ENCODE results near the gene TMEM51. TPM values are rescaled to one million over a fixed set of nuclear protein-coding genes. Genes with fewer than 3 reads are reported as not detected.
A peak's percentile ranks its signal among the peaks of the same experiment; 100 is the strongest.

Gene TMEM51
- total and polyA plus RNA-seq, 2 of the 13 experiments (the other 11 are each of a cell fraction or from before 2014, with no cell fraction given), result 12.2 to 22.3 TPM

DNA sequence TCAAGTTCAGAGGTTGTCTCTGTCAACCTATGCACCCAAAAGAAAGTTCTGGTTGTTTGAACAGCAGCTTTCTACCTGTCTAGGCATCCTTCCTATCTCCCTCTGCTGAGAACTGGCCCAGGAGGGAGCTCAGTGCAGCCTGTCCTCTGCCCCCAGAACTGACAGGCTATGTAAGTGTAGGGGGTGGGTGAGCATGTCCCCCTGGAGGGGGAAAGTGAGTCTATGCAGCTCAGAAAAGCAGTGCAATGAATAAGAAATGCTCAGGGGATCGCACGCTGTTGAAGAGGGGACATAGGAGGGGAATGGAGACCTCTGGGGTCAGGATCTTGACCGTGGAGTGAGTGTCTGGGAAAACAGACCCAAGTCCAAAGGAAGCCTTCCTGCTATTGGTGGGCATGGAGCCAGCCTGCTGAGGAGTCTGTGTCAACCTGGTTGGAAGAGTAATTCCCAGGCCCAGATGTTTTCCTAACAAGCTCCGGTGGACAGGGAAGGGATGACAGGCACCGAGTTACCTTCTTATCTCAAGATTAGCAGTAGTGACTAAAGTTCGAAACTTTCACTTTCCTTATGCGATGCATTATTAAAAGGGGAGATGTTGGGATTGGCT lies 67.4 kb downstream of the TMEM51 start (continued):
- TF ChIP-seq, protein P1, sequence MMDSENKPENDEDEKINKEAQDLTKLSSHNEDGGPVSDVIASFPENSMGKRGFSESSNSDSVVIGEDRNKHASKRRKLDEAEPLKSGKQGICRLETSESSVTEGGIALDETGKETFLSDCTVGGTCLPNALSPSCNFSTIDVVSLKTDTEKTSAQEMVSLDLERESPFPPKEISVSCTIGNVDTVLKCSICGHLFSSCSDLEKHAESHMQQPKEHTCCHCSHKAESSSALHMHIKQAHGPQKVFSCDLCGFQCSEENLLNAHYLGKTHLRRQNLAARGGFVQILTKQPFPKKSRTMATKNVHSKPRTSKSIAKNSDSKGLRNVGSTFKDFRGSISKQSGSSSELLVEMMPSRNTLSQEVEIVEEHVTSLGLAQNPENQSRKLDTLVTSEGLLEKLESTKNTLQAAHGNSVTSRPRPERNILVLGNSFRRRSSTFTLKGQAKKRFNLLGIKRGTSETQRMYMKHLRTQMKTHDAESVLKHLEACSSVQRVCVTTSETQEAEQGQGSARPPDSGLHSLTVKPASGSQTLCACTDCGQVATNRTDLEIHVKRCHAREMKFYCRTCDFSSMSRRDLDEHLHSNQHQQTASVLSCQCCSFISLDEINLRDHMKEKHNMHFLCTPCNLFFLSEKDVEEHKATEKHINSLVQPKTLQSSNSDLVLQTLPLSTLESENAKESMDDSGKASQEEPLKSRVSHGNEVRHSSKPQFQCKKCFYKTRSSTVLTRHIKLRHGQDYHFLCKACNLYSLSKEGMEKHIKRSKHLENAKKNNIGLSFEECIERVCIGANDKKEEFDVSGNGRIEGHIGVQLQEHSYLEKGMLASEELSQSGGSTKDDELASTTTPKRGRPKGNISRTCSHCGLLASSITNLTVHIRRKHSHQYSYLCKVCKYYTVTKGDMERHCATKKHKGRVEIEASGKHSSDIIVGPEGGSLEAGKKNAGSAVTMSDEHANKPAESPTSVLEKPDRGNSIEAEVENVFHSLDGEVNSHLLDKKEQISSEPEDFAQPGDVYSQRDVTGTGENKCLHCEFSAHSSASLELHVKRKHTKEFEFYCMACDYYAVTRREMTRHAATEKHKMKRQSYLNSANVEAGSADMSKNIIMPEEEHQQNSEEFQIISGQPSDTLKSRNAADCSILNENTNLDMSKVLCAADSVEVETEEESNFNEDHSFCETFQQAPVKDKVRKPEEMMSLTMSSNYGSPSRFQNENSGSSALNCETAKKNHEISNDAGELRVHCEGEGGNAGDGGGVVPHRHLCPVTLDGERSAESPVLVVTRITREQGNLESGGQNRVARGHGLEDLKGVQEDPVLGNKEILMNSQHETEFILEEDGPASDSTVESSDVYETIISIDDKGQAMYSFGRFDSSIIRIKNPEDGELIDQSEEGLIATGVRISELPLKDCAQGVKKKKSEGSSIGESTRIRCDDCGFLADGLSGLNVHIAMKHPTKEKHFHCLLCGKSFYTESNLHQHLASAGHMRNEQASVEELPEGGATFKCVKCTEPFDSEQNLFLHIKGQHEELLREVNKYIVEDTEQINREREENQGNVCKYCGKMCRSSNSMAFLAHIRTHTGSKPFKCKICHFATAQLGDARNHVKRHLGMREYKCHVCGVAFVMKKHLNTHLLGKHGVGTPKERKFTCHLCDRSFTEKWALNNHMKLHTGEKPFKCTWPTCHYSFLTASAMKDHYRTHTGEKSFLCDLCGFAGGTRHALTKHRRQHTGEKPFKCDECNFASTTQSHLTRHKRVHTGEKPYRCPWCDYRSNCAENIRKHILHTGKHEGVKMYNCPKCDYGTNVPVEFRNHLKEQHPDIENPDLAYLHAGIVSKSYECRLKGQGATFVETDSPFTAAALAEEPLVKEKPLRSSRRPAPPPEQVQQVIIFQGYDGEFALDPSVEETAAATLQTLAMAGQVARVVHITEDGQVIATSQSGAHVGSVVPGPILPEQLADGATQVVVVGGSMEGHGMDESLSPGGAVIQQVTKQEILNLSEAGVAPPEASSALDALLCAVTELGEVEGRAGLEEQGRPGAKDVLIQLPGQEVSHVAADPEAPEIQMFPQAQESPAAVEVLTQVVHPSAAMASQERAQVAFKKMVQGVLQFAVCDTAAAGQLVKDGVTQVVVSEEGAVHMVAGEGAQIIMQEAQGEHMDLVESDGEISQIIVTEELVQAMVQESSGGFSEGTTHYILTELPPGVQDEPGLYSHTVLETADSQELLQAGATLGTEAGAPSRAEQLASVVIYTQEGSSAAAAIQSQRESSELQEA (CRISPR knock-in tag; IDR thresholded peaks at IDR 0.05; ENCODE audit: not compliant biosample characterization), result no peak
- TF ChIP-seq BHLHE40 (IDR thresholded peaks at IDR 0.05; ENCODE audit: low read length) (no peak), KDM5B (CRISPR knock-in tag; IDR thresholded peaks at IDR 0.05; ENCODE audit: borderline replicate concordance) (0 out of 2 replicates have a peak, but pooled peaks have one; percentile 27), ZNF543 (CRISPR knock-in tag; IDR thresholded peaks at IDR 0.05) (no peak), NFYC (CRISPR knock-in tag; IDR thresholded peaks at IDR 0.05) (no peak)
- TF ChIP-seq, protein P2, sequence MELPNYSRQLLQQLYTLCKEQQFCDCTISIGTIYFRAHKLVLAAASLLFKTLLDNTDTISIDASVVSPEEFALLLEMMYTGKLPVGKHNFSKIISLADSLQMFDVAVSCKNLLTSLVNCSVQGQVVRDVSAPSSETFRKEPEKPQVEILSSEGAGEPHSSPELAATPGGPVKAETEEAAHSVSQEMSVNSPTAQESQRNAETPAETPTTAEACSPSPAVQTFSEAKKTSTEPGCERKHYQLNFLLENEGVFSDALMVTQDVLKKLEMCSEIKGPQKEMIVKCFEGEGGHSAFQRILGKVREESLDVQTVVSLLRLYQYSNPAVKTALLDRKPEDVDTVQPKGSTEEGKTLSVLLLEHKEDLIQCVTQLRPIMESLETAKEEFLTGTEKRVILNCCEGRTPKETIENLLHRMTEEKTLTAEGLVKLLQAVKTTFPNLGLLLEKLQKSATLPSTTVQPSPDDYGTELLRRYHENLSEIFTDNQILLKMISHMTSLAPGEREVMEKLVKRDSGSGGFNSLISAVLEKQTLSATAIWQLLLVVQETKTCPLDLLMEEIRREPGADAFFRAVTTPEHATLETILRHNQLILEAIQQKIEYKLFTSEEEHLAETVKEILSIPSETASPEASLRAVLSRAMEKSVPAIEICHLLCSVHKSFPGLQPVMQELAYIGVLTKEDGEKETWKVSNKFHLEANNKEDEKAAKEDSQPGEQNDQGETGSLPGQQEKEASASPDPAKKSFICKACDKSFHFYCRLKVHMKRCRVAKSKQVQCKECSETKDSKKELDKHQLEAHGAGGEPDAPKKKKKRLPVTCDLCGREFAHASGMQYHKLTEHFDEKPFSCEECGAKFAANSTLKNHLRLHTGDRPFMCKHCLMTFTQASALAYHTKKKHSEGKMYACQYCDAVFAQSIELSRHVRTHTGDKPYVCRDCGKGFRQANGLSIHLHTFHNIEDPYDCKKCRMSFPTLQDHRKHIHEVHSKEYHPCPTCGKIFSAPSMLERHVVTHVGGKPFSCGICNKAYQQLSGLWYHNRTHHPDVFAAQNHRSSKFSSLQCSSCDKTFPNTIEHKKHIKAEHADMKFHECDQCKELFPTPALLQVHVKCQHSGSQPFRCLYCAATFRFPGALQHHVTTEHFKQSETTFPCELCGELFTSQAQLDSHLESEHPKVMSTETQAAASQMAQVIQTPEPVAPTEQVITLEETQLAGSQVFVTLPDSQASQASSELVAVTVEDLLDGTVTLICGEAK (IDR thresholded peaks at IDR 0.05), result no peak
- TF ChIP-seq, protein P2 (CRISPR knock-in tag; IDR thresholded peaks at IDR 0.05), result 0 out of 2 replicates have a peak, but pooled peaks have one; percentile 28
- TF ChIP-seq, protein P3, sequence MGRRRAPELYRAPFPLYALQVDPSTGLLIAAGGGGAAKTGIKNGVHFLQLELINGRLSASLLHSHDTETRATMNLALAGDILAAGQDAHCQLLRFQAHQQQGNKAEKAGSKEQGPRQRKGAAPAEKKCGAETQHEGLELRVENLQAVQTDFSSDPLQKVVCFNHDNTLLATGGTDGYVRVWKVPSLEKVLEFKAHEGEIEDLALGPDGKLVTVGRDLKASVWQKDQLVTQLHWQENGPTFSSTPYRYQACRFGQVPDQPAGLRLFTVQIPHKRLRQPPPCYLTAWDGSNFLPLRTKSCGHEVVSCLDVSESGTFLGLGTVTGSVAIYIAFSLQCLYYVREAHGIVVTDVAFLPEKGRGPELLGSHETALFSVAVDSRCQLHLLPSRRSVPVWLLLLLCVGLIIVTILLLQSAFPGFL (CRISPR knock-in tag; IDR thresholded peaks at IDR 0.05), result no peak
- TF ChIP-seq, protein P4, sequence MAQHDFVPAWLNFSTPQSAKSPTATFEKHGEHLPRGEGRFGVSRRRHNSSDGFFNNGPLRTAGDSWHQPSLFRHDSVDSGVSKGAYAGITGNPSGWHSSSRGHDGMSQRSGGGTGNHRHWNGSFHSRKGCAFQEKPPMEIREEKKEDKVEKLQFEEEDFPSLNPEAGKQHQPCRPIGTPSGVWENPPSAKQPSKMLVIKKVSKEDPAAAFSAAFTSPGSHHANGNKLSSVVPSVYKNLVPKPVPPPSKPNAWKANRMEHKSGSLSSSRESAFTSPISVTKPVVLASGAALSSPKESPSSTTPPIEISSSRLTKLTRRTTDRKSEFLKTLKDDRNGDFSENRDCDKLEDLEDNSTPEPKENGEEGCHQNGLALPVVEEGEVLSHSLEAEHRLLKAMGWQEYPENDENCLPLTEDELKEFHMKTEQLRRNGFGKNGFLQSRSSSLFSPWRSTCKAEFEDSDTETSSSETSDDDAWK (CRISPR knock-in tag; IDR thresholded peaks at IDR 0.05), result no peak
